ENCODE measurements around the gene ERG. TPM values are rescaled to one million over a fixed set of nuclear protein-coding genes. Genes with fewer than 3 reads are reported as not detected.

The ERG gene
- total RNA-seq, 1 donor from 2014 or later, result 6.8 TPM

- Mint-ChIP-seq H3K4me3 (no peak overlapping the region), H3K9me3 (peaks cover 2% of the 10 kb centered on the region), H3K4me1 (ENCODE audit: unreplicated experiment) (peaks cover 4% of the 10 kb centered on the region), H3K36me3 (no peaks in the 10 kb centered on the region), H3K27me3 (peaks cover 9% of the 10 kb centered on the region), H3K27ac (no peak overlapping the region)
- DNase-seq (ENCODE audit: extremely low spot score, unreplicated experiment), result no peak
- TF ChIP-seq, protein P1, sequence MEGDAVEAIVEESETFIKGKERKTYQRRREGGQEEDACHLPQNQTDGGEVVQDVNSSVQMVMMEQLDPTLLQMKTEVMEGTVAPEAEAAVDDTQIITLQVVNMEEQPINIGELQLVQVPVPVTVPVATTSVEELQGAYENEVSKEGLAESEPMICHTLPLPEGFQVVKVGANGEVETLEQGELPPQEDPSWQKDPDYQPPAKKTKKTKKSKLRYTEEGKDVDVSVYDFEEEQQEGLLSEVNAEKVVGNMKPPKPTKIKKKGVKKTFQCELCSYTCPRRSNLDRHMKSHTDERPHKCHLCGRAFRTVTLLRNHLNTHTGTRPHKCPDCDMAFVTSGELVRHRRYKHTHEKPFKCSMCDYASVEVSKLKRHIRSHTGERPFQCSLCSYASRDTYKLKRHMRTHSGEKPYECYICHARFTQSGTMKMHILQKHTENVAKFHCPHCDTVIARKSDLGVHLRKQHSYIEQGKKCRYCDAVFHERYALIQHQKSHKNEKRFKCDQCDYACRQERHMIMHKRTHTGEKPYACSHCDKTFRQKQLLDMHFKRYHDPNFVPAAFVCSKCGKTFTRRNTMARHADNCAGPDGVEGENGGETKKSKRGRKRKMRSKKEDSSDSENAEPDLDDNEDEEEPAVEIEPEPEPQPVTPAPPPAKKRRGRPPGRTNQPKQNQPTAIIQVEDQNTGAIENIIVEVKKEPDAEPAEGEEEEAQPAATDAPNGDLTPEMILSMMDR (conservative IDR thresholded peaks at IDR 0.05), result no peak
Measured at GRCh38 chr21:38429011-38429410, 69.3 kb downstream of the ERG start.

DNA sequence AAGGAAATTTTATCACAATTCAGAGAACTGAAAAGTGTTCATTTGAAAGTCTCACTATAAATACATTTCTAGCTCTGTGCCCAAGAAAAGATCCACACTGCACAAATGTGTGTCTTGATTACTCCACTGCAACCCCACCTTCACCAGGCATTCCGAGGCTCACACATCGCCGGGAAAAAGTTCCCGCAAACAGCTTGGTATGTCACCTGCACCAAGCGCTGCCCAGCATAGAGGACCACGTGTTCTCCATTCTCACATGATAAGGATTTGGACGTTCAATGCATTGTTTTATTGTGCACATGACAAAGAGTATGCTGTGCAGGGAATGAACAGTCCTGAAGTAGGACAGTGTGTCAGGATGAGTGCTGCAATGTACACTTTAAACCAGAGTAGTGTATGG lies 70.1 kb downstream of the ERG start:
- Mint-ChIP-seq H3K4me1 (ENCODE audit: unreplicated experiment) (no peaks in the 10 kb centered on the region), H3K4me3 (no peak overlapping the region), H3K27ac (no peak overlapping the region), H3K9me3 (no peaks in the 10 kb centered on the region), H3K36me3 (no peaks in the 10 kb centered on the region), H3K27me3 (peaks cover 6% of the 10 kb centered on the region)
- TF ChIP-seq, protein P1 (conservative IDR thresholded peaks at IDR 0.05), result no peak
- DNase-seq (ENCODE audit: extremely low spot score, unreplicated experiment), result no peak

DNA sequence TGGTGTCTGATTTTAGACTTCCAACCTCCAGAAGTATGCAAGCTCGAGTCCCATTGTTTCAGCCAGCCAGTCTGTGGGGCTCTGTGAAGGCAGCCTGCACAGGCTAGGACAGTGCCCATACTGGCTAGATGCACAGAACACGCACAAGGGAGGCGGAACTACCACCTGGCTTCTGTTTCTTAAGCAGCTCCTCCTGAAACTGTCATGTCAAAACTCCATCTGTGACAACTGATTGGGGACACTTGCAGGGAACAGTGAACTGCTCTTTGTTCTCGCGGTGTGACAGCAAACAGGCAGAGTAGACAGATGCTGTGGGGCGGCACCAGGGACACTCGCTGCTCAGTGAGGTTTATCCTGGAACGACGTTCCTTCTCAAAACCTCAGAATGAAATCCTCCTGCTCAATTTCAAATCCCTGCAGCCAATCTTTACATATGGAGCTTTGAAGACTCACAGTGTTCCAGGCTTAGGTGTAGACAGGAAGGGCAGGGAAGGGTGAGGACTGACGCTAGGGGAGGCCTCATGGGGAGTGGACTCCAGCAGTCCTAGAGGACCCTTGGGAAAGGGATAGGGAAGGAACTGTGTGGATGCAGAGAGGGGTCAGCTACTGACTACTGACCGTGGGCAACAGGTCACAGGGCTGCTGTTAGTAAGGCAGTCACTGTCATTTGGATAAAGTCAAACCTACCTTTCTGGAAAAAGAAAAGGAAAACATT lies 73.8 kb downstream of the ERG start:
- no peak for DNase-seq (ENCODE audit: extremely low spot score, unreplicated experiment)
- TF ChIP-seq, protein P1 (conservative IDR thresholded peaks at IDR 0.05), result no peak
- peaks cover 6% of the 10 kb centered on the region for H3K27me3 Mint-ChIP-seq
- no peaks in the 10 kb centered on the region for H3K36me3 Mint-ChIP-seq
- H3K27ac Mint-ChIP-seq, result no peak overlapping the region
- no peaks in the 10 kb centered on the region for H3K9me3 Mint-ChIP-seq
- no peaks in the 10 kb centered on the region for H3K4me1 Mint-ChIP-seq (ENCODE audit: unreplicated experiment)
- H3K4me3 Mint-ChIP-seq, result no peak overlapping the region

DNA sequence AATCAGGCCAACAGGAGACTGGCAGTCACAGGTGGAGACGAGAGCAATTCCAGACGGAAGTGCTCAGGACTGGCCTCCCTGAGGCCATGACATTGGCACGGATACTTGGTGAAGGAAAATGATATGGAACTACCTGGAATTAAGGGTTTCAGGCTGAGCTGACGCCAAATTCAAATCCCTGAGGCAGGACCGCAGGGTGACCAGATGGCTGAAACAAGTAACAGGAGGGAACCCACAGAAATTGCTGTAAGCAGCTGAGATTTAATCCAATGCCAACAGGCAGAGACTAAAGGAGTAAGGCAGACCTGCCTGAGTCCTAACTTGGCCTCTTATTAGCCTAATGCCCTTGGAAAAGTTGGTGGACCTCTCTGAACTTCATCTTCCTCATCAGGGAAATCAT lies 76.2 kb downstream of the ERG start:
- TF ChIP-seq, protein P1 (conservative IDR thresholded peaks at IDR 0.05), result no peak
- DNase-seq (ENCODE audit: extremely low spot score, unreplicated experiment), result no peak
- no peaks in the 10 kb centered on the region for H3K4me1 Mint-ChIP-seq (ENCODE audit: unreplicated experiment)
- no peaks in the 10 kb centered on the region for H3K36me3 Mint-ChIP-seq
- no peak overlapping the region for H3K27ac Mint-ChIP-seq
- no peaks in the 10 kb centered on the region for H3K9me3 Mint-ChIP-seq
- H3K27me3 Mint-ChIP-seq, result peaks cover 3% of the 10 kb centered on the region
- no peak overlapping the region for H3K4me3 Mint-ChIP-seq

GRCh38 chr21:38420140-38420539 lies 78.1 kb downstream of the ERG start:
- TF ChIP-seq, protein P1 (conservative IDR thresholded peaks at IDR 0.05), result no peak
- H3K27me3 Mint-ChIP-seq, result no peaks in the 10 kb centered on the region
- no peaks in the 10 kb centered on the region for H3K36me3 Mint-ChIP-seq
- no peak overlapping the region for H3K27ac Mint-ChIP-seq
- no peak overlapping the region for H3K4me3 Mint-ChIP-seq
- no peaks in the 10 kb centered on the region for H3K4me1 Mint-ChIP-seq (ENCODE audit: unreplicated experiment)
- H3K9me3 Mint-ChIP-seq, result no peaks in the 10 kb centered on the region
- no peak for DNase-seq (ENCODE audit: extremely low spot score, unreplicated experiment)
